Caco-2 (cell line): ENCODE measurements around the gene PPP3CB. TPM values are rescaled to one million over a fixed set of nuclear protein-coding genes. Genes with fewer than 3 reads are reported as not detected.

ENCODE experiments used
- BruUV-seq: library from RNA; stranded (reverse); fragments of 400-500 nt; replicated peaks from 2 replicates; lab custom pipeline; 2021; lab: Mats Ljungman, UMichigan
- CTCF ChIA-PET: fragments of 300-600 bp; sonication (Branson Sonifier 250); formaldehyde crosslinking; loops from one replicate; lab custom pipeline; 2022; ENCODE audit warnings: antibody characterized with exemption; lab: Charles Lee
- POLR2A ChIA-PET: fragments of 300-600 bp; sonication (Branson Sonifier 250); formaldehyde crosslinking; loops from one replicate; lab custom pipeline; 2022; ENCODE audit warnings: antibody characterized with exemption; lab: Charles Lee
- DNase-seq, 2 experiments: peaks; one replicate each; pipeline versions ENCODE4 v3.0.0 to v3.0.0-alpha.2; 2020 to 2022
- H3K27me3 ChIP-seq: replicated peaks from 2 replicates; pipeline ENCODE4 v1.6.0; 2011; ENCODE audit warnings: low read length; ENCODE audit not compliant: control insufficient read depth, insufficient read depth
- H3K36me3 ChIP-seq: 2 replicates; pipeline ENCODE4 v1.5.1; 2011; ENCODE audit warnings: low read length; ENCODE audit not compliant: control insufficient read depth, insufficient read depth
- H3K4me1 ChIP-seq: fragments of 250-450 bp; sonication (Bioruptor Pico); 2 replicates; pipeline ENCODE4 v1.5.1; 2020; ENCODE audit warnings: mild to moderate bottlenecking
- H3K4me3 ChIP-seq: 2 replicates; pipeline ENCODE4 v1.5.1; 2011; ENCODE audit warnings: low read depth, mild to moderate bottlenecking, control low read depth, low read length
- H3K9me3 ChIP-seq: fragments of 250-450 bp; sonication (Bioruptor Pico); 2 replicates; pipeline ENCODE4 v1.5.1; 2020; ENCODE audit warnings: mild to moderate bottlenecking, moderate library complexity
- H3K27ac Mint-ChIP-seq: one replicate; pipeline ENCODE4 v1.8.0; 2022; ENCODE audit warnings: mixed read lengths; ENCODE audit not compliant: unreplicated experiment
- H3K27me3 Mint-ChIP-seq: one replicate; pipeline ENCODE4 v1.8.0; 2022; ENCODE audit warnings: mixed read lengths; ENCODE audit not compliant: insufficient read depth, unreplicated experiment
- H3K36me3 Mint-ChIP-seq: one replicate; pipeline ENCODE4 v1.8.0; 2022; ENCODE audit warnings: mild to moderate bottlenecking, mixed read lengths; ENCODE audit not compliant: insufficient read depth, unreplicated experiment
- H3K4me1 Mint-ChIP-seq: one replicate; pipeline ENCODE4 v1.8.0; 2022; ENCODE audit warnings: low read depth, mixed read lengths; ENCODE audit not compliant: unreplicated experiment
- H3K4me3 Mint-ChIP-seq: one replicate; pipeline ENCODE4 v1.8.0; 2022; ENCODE audit warnings: mild to moderate bottlenecking, moderate library complexity, mixed read lengths; ENCODE audit not compliant: unreplicated experiment
- H3K9me3 Mint-ChIP-seq: one replicate; pipeline ENCODE4 v1.8.0; 2022; ENCODE audit warnings: mixed read lengths; ENCODE audit not compliant: unreplicated experiment
- CTCF ChIP-seq, 2 experiments: fragments of 200-600 bp in 1 of 2; IDR thresholded peaks; 1 replicate in 1 of 2; 2 replicates in 1 of 2; pipeline versions ENCODE4 v1.5.1 to v1.8.0; 2011 to 2022; ENCODE audit warnings: antibody characterized with exemption in 1 of 2, control low read depth in 1 of 2, inconsistent platforms in 1 of 2, low read depth in 1 of 2, low read length in 1 of 2, mild to moderate bottlenecking in 1 of 2, moderate library complexity in 1 of 2; ENCODE audit not compliant: insufficient read depth in 1 of 2, severe bottlenecking in 1 of 2, unreplicated experiment in 1 of 2
- intact Hi-C: fragments of 100-400 bp; cut with micrococcal nuclease; formaldehyde crosslinking; loops from one replicate; pipeline ENCODE4 v1.10.0; 2022; ENCODE audit not compliant: unreplicated experiment
- total RNA-seq: library from RNA; stranded (reverse); gene quantifications from 2 replicates; pipeline ENCODE4 v1.2.3, GENCODE V29; 2022

The PPP3CB gene
- total RNA-seq, 1 experiment from 2014 or later: 41.5 TPM

GRCh38 chr10:73497623-73498022, 1.8 kb upstream of the PPP3CB start:
- no peaks in the 10 kb centered on the region; the same call in 1 of the 2 replicates for H3K36me3 ChIP-seq
- intact Hi-C loops: no loop called here

DNA sequence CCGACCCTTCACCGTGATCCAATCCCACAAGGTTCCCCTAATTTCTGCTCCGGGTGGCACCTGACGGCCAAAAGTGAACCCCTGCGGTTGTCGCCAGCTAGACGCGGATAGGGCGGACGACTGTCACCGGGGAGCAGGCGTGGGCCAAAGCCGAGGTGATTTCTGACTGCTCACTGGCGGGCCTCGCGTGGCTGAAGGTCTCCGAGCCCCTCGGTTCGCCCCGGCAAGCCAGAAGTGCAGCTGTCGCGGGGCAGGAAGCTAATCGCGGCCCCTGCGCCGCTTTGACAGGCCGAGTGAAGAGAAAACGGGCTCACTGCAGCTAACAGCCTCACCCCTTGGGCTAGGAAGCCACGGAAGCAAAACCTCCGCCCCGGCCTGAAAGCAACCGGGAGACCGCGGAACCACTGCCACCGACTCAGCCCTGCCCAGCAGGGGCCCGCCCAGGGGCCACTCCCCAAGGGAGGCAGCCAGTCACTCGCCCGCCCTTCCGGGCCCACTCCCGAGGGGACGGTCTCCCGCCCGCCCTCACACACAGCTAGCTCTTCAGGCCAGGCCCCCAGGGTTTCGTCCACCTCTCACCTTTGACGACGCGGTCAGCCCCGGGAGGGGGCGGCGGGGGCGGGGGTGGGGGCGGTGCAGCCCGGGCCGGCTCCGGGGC, 469 bp downstream of the PPP3CB start:
- Mint-ChIP-seq H3K27me3 (no peaks in the 10 kb centered on the region), H3K27ac (peak overlapping the region; percentile 84), H3K4me1 (peaks cover 27% of the 10 kb centered on the region), H3K4me3 (peak overlapping the region; percentile 89), H3K36me3 (peaks cover 9% of the 10 kb centered on the region), H3K9me3 (no peaks in the 10 kb centered on the region)
- POLR2A ChIA-PET: interaction anchor here (0.6 to 1.8 kb wide), 15 partner anchors 10 to 1869 kb away, joined by 3 to 18 read pairs (median 4); partner anchors contain the start of genes ANXA7, CFAP70, DNAJC9 and PSAP
- no peak for TF ChIP-seq CTCF (IDR thresholded peaks at IDR 0.05; ENCODE audit: insufficient read depth in 1 of 2, low read depth in 1 of 2, low read length in 1 of 2, severe bottlenecking in 1 of 2, unreplicated experiment in 1 of 2)
- peak; percentile 96 for DNase-seq
- H3K4me1 ChIP-seq: peaks cover 8% of the 10 kb centered on the region; the same call in 1 of the 2 replicates
- no peaks in the 10 kb centered on the region; the same call in 1 of the 2 replicates for H3K36me3 ChIP-seq
- CTCF ChIA-PET: interaction anchor here (0.5 to 1.3 kb wide), 4 partner anchors 15 to 359 kb away, joined by 3 to 9 read pairs (median 4); no protein-coding TSS in a partner anchor
- no TSS peak for BruUV-seq
- H3K4me3 ChIP-seq: peak overlapping the region; percentile 86
- no peaks in the 10 kb centered on the region for H3K9me3 ChIP-seq
- H3K27me3 ChIP-seq: no peaks in the 10 kb centered on the region
- intact Hi-C loops: loop anchor here (1.0 kb wide), 1 partner anchor 81 kb away; the partner anchor contains the start of gene ANXA7

More at GRCh38 chr10:73497623-73498022, 1.8 kb upstream of the PPP3CB start:
- Mint-ChIP-seq H3K27ac (no peak overlapping the region), H3K27me3 (no peaks in the 10 kb centered on the region), H3K36me3 (peaks cover 9% of the 10 kb centered on the region), H3K9me3 (no peaks in the 10 kb centered on the region), H3K4me1 (peaks cover 27% of the 10 kb centered on the region), H3K4me3 (no peak overlapping the region)
- POLR2A ChIA-PET: no interaction called here
- TF ChIP-seq CTCF (IDR thresholded peaks at IDR 0.05; ENCODE audit: insufficient read depth in 1 of 2, low read depth in 1 of 2, low read length in 1 of 2, severe bottlenecking in 1 of 2, unreplicated experiment in 1 of 2): no peak
- BruUV-seq: no TSS peak
- DNase-seq: no peak
- Histone ChIP-seq H3K4me1 (peaks cover 8% of the 10 kb centered on the region; the same call in 1 of the 2 replicates), H3K4me3 (no peak overlapping the region), H3K9me3 (no peaks in the 10 kb centered on the region), H3K27me3 (no peaks in the 10 kb centered on the region)
- CTCF ChIA-PET: no interaction called here

GRCh38 chr10:73494877-73495225, 973 bp downstream of the PPP3CB start:
- H3K27ac Mint-ChIP-seq: peak overlapping the region; percentile 84
- H3K9me3 ChIP-seq: no peaks in the 10 kb centered on the region
- no peaks in the 10 kb centered on the region for H3K27me3 ChIP-seq
- peak overlapping the region; percentile 89 for H3K4me3 Mint-ChIP-seq
- ChIA-PET POLR2A (interaction anchor here (1.2 to 1.8 kb wide), 4 partner anchors 23 to 248 kb away, joined by 6 to 18 read pairs (median 12); partner anchors contain the start of genes ANXA7, CFAP70 and DNAJC9), CTCF (interaction anchor here (0.8 to 1.1 kb wide), 2 partner anchors 15 to 135 kb away, joined by 3 to 5 read pairs; no protein-coding TSS in a partner anchor)
- no peak for TF ChIP-seq CTCF (IDR thresholded peaks at IDR 0.05; ENCODE audit: insufficient read depth in 1 of 2, low read depth in 1 of 2, low read length in 1 of 2, severe bottlenecking in 1 of 2, unreplicated experiment in 1 of 2)
- intact Hi-C loops: loop anchor here (1.0 kb wide), 1 partner anchor 81 kb away; the partner anchor contains the start of gene ANXA7
- H3K27me3 Mint-ChIP-seq: no peaks in the 10 kb centered on the region
- H3K36me3 ChIP-seq: no peaks in the 10 kb centered on the region; the same call in 1 of the 2 replicates
- H3K36me3 Mint-ChIP-seq: peaks cover 9% of the 10 kb centered on the region
- BruUV-seq: TSS peak; percentile 67
- H3K4me1 ChIP-seq: peaks cover 8% of the 10 kb centered on the region; the same call in 1 of the 2 replicates
- peaks cover 27% of the 10 kb centered on the region for H3K4me1 Mint-ChIP-seq
- DNase-seq: no peak
- H3K4me3 ChIP-seq: peak overlapping the region; percentile 86
- H3K9me3 Mint-ChIP-seq: no peaks in the 10 kb centered on the region
